HG03139 (cell line): ENCODE measurements around the gene EPHX1.
"Not testable (repeated sequence)": the region's sequence is repeated elsewhere in the genome, so short reads cannot be mapped to it uniquely, and the experiment has no call there.

Source experiments
- ATAC-seq: cut with Tn5 transposase; IDR thresholded peaks from one replicate; pipeline ENCODE4 v1.9.1; 2021; ENCODE audit not compliant: unreplicated experiment

EPHX1 gene

DNA sequence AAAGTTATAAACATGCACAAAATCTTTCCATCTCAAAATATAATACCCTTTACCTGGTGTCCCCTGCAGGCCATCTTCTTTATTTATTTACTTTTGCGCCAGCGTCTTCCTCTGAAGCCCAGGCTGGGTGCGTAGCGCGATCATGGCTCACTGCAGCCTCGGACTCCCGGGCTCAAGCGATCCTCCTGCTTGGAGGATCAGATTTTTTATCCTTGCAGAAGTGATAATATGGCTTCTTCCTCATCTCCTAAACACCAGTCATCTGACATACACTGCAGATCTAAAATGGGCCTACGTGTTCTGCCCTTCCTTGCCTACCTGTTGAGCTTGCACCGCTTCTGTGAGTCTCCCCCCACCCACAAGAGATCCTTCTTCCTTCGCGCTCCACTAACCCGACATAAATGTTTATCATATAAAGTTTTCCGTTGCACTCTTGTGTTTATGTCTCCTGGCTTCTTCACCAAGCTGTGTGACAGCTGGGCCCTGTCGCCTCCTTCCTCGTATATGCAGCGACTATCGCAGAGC, 32.8 kb upstream of the EPHX1 start:
- peak; percentile 5 for ATAC-seq

DNA sequence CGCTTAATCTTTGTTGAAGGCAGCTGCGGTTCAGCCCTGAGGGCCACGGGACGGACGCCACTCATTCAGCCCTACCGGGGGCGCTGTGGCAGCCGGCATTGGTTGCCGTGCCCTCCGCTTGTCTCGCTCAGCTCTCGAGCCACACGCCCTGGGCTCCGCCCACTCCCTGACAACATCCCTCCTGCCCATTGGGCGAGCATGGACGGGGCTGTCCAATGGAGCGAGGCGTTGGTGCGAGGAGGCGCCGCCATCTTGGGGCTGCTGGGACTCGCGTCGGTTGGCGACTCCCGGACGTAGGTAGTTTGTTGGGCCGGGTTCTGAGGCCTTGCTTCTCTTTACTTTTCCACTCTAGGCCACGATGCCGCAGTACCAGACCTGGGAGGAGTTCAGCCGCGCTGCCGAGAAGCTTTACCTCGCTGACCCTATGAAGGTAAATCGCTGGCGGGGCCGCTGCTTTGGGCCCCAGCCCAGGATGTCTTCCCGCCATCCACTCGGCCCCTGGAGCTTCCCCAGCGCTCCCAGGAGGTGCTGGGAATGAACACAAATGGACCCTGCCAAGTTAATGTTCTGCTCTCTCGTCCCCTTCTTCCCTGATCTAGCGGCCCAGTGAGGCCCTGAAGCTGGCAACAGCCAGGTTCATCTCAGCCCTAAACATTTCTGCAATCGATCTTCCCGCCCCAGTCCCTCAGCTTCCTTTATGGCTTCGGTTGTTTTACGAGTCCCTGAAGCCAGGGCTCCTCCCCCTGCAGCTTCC, 32.2 kb upstream of the EPHX1 start, which contains the start of gene SRP9:
TSS of gene SRP9 (plus strand) at position 244 of the 754 bp plus-strand sequence. CDS start at position 359, 115 bp downstream.
- ATAC-seq = peak; percentile 99

- ATAC-seq = no peak
Observed at GRCh38 chr1:225778337-225778669, 31.6 kb upstream of the EPHX1 start.

GRCh38 chr1:225779165-225779564, 30.8 kb upstream of the EPHX1 start:
- not testable (repeated sequence) for ATAC-seq

DNA sequence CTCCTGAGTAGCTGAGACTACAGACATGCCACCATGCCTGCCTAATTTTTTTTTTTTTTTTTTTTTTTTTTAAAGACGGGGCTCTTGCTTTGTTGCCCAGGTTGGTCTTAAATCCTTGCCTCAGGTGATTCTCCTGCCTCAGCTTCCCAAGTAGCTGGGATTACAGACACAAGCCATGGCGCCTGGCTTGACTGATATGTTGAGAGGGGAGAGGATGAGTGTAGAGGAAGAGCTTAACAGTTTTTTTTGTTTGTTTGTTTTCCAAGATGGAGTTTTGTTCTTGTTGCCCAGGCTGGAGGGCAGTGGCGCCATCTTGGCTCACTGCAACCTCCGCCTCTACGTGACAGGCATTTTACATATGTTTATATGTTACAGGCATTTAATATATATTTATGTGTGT, 29.8 kb upstream of the EPHX1 start:
- no peak for ATAC-seq

DNA sequence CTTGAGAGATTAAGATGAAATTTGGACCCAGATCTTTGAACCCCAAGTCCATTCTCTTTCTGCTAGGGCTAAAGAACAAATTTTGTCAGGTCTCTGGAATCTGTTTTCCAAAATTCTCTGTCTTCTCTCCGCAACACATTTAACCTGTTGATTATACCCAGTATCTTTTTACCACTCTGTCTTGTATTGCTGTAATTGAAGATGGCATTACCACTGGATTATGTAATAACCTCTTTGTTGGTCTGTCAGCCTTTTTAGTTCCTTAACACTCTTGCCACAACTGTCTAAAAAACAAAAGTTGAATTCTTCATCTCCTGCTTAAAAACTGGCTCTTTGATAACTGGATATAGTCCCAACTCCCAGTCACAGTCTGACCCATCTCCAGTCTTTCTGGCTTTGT, 29.3 kb upstream of the EPHX1 start:
- ATAC-seq = no peak

- ATAC-seq = not testable (repeated sequence)
Observed at GRCh38 chr1:225789142-225789541, 20.8 kb upstream of the EPHX1 start.

GRCh38 chr1:225794954-225795353, 15.0 kb upstream of the EPHX1 start:
- ATAC-seq = no peak

- not testable (repeated sequence) for ATAC-seq
Observed at GRCh38 chr1:225796097-225796496, 13.8 kb upstream of the EPHX1 start.

DNA sequence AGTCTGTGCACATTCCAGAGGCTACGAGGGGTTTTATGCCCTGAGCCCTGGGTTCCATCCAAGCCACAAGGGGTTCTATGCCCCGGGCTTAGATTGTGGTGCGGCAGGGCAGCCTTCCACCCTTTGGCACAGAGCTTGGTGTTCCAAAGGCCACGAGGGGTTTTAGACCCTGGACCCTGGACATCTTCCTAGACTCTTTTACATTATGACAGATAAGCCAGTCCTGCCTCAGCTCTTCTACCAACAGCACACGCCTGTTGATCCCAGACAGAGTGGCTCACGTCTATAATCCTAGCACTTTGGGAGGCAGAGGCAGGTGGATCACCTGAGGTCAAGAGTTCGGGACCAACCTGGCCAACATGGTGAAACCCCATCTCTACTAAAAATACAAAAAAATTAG, 8.8 kb upstream of the EPHX1 start:
- ATAC-seq = not testable (repeated sequence)

DNA sequence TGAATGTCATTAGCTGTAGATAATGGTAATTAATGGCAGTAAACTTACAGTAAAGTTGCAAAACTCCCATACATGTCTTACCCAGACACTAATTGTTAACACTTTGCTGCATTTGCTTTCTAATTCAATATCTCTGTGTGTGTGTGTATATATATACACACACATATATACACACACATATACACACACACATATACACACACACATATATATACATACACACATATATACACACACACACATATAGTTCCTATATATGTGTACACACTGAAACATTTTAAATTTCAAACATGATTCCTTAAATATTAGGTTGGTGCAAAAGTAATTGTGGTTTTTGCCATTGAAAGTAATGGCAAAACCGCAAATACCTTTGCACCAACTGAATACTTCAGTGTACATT, 3.7 kb upstream of the EPHX1 start:
- no peak for ATAC-seq

DNA sequence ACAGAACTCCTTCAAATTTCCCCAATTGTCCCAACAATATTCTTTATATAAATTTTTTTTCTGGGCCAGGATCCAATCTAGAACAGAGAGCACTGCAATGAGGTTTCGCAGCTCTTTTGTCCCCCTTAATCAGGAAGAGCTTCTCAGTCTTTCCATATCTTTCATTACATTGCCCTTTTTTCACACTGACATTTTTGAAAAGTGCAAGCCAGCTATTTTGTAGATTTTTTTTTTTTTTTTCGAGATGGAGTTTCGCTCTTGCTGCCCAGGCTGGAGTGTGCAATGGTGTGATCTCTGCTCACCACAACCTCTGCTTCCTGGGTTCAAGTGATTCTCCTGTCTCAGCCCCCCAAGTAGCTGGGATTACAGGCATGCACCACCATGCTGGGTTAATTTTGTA, 3.2 kb upstream of the EPHX1 start:
- not testable (repeated sequence) for ATAC-seq

DNA sequence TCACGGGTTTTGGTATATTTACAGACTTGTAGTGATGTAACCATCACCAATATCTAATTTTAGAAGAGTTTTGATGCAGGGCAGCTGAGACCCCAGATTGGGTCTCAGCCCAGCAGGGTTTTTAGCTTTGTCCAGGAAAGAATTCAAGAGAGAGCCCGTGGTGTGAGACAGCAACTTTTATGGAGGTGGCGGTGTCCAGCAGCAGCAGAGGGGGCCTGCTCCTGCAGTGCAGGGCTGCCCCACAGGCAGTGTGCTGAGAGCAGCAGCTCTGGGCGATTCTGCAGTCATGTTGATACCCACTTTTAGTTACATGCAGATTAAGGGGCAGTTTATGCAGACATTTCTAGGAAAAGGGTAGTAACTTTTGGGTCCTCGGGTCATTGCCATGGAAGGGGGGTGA, 1.8 kb upstream of the EPHX1 start:
- no peak for ATAC-seq

GRCh38 chr1:225810579-225811538, 935 bp downstream of the EPHX1 start:
- not testable (repeated sequence) for ATAC-seq

- no peak for ATAC-seq
Observed at GRCh38 chr1:225811622-225812487, 1.9 kb downstream of the EPHX1 start.

DNA sequence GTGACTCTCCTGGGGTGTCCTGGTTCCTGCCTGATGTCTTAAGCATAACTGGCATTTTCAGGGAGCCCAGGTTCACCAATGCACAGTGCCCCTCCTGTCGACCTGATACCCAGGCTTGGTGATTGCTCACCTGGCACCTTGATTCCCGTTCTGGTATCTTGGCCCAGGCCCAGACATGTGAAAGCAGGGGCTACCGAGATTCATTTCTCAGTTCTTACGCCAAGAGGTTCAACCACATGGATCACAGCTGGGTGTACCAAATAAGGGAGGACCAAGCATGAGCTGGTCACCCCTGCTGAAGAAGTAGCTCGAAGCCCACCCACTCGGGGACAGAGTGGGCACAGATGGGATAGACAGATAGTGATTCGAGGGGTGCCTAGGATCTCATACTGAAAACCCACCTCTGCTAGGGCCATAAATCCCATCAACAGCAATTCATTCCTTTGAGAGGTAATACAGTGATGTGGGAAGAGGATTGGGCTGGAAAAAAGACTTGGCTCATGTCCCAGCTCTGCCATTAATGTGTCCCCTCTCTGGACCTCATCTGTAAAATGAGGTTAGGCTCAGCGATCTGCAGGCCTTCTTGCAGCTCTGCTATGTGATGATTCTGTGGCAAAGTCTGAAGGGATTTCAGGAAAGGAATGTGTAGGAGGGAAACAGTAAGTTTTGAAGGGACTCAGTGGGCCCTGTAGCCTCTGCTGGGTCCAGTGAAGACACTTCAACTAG, 2.7 kb downstream of the EPHX1 start:
- no peak for ATAC-seq

DNA sequence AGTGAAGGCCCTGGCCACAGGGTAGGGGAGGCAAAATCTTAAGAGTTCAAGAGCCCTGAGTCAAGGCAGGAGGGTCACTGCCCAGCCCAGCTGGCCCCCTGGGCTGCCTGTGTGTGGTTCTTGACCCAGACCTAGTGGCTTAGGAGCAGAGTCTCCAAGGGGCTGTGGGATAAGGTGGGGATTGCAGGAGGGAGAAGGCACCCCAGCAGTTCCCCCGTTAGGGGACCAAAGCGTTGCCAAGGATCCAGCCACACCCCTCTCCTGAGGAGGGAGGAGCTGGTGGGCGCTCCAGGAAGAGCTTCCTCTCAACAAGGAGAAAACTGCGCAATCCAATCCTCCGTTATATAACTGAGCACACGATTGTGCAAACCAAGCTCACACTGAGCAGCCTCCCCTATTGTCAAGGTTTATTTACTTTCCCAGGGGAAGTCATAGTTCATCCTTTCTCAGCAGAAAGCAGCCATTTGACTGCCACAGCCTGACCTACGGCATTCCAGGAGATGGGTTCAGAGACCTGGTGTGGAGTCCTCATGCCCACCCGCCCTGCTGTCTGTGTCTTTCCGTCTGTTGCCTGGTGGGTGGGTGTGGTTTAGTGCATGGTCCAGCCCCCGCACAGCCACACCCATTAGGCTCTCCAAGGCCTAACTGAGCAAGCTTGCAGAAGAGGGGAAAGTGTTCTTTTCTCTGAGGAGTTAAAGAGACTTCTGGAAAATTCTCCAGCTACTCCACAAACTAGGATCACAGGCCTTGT, 3.5 kb downstream of the EPHX1 start:
- no peak for ATAC-seq

GRCh38 chr1:225814381-225814780, 4.5 kb downstream of the EPHX1 start:
- no peak for ATAC-seq

DNA sequence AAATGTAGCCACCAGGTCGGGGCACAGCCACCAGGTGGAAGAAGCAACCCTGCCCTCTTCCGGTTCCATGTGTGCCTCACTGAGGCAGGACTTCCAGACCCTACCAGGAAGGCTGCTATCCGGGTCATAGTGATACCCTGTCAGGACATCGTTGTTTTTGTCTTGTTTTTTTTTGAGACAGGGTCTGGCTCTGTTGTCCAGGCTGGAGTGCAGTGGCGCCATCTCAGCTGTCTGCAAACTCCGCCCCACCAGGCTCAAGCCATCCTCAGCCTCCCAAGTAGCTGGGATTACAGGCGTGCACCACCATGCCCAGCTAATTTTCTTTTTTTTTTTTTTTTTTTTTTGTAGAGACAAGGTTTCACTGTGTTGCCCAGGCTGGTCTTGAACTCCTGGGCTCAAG, 5.2 kb downstream of the EPHX1 start:
- ATAC-seq = not testable (repeated sequence)
